ENCODE results near the gene PHF20. TPM values are rescaled to one million over a fixed set of nuclear protein-coding genes. Genes with fewer than 3 reads are reported as not detected.
"Not testable (repeated sequence)": the region's sequence is repeated elsewhere in the genome, so short reads cannot be mapped to it uniquely, and the experiment has no call there.

The PHF20 gene
- polyA plus RNA-seq, 1 donor from 2014 or later, result 49.2 TPM

- H2AFZ ChIP-seq (ENCODE audit: low read depth, low read length), result no peak overlapping the region
- no peaks in the 10 kb centered on the region for H3F3A ChIP-seq (ENCODE audit: insufficient read depth, low read length, poor library complexity, severe bottlenecking)
- no peaks in the 10 kb centered on the region for H3K9me3 ChIP-seq (ENCODE audit: low read length)
- no peak overlapping the region for H3K9ac ChIP-seq (ENCODE audit: low read length)
- no peak overlapping the region for H3K4me3 ChIP-seq (ENCODE audit: low read length)
- no peaks in the 10 kb centered on the region for H3K36me3 ChIP-seq (ENCODE audit: insufficient read depth, low read length)
- H3K4me2 ChIP-seq (ENCODE audit: low read length), result no peak overlapping the region
- peaks cover 51% of the 10 kb centered on the region for H3K79me2 ChIP-seq (replicated peaks; ENCODE audit: insufficient read depth, low read length)
- H4K20me1 ChIP-seq (ENCODE audit: insufficient read depth), result no peaks in the 10 kb centered on the region
- H3K9me2 ChIP-seq (ENCODE audit: insufficient read depth, low read length), result no peaks in the 10 kb centered on the region
- H3K27me3 ChIP-seq (ENCODE audit: insufficient read depth, low read depth, low read length), result no peaks in the 10 kb centered on the region
- no peak overlapping the region for H3K27ac ChIP-seq (ENCODE audit: low read length)
- TF ChIP-seq EP300 (conservative IDR thresholded peaks at IDR 0.05; ENCODE audit: poor library complexity, severe bottlenecking) (no peak), REST (IDR thresholded peaks at IDR 0.05; ENCODE audit: borderline replicate concordance) (no peak), CTCF (IDR thresholded peaks at IDR 0.05; ENCODE audit: poor library complexity, severe bottlenecking) (no peak), MXI1 (conservative IDR thresholded peaks at IDR 0.05; ENCODE audit: poor library complexity, severe bottlenecking) (no peak), EZH2 (IDR thresholded peaks at IDR 0.05; ENCODE audit: borderline replicate concordance, insufficient read depth, low read length, poor library complexity, severe bottlenecking) (no peak), POLR2AphosphoS5 (IDR thresholded peaks at IDR 0.05) (no peak), SMC3 (conservative IDR thresholded peaks at IDR 0.05; ENCODE audit: poor library complexity) (no peak), RAD21 (conservative IDR thresholded peaks at IDR 0.05) (no peak), TAF1 (IDR thresholded peaks at IDR 0.05; ENCODE audit: low read depth) (no peak)
Measured at GRCh38 chr20:35776513-35777101, 4.8 kb downstream of the PHF20 start.

- not testable (repeated sequence) for H3K9ac ChIP-seq (ENCODE audit: low read length); H3K4me3 ChIP-seq (ENCODE audit: low read length); H3K9me3 ChIP-seq (ENCODE audit: low read length); H2AFZ ChIP-seq (ENCODE audit: low read depth, low read length); H3K27ac ChIP-seq (ENCODE audit: low read length); H4K20me1 ChIP-seq (ENCODE audit: insufficient read depth); H3K36me3 ChIP-seq (ENCODE audit: insufficient read depth, low read length); H3K9me2 ChIP-seq (ENCODE audit: insufficient read depth, low read length); H3K27me3 ChIP-seq (ENCODE audit: insufficient read depth, low read depth, low read length); H3F3A ChIP-seq (ENCODE audit: insufficient read depth, low read length, poor library complexity, severe bottlenecking); H3K4me2 ChIP-seq (ENCODE audit: low read length)
- H3K79me2 ChIP-seq (replicated peaks; ENCODE audit: insufficient read depth, low read length), result peaks cover 29% of the 10 kb centered on the region
Measured at GRCh38 chr20:35783811-35784210, 12.0 kb downstream of the PHF20 start.

GRCh38 chr20:35785541-35785940 is 13.7 kb downstream of the PHF20 start:
- H3K36me3 ChIP-seq (ENCODE audit: insufficient read depth, low read length); H3K9ac ChIP-seq (ENCODE audit: low read length); H3K9me3 ChIP-seq (ENCODE audit: low read length); H2AFZ ChIP-seq (ENCODE audit: low read depth, low read length); H3K4me3 ChIP-seq (ENCODE audit: low read length); H4K20me1 ChIP-seq (ENCODE audit: insufficient read depth); H3K4me2 ChIP-seq (ENCODE audit: low read length); H3K27ac ChIP-seq (ENCODE audit: low read length); H3K27me3 ChIP-seq (ENCODE audit: insufficient read depth, low read depth, low read length); H3F3A ChIP-seq (ENCODE audit: insufficient read depth, low read length, poor library complexity, severe bottlenecking); H3K9me2 ChIP-seq (ENCODE audit: insufficient read depth, low read length): not testable (repeated sequence)
- peaks cover 25% of the 10 kb centered on the region for H3K79me2 ChIP-seq (replicated peaks; ENCODE audit: insufficient read depth, low read length)
